Calu3 (cell line): ENCODE measurements around the gene MSI2. TPM values are rescaled to one million over a fixed set of nuclear protein-coding genes. Genes with fewer than 3 reads are reported as not detected.

Experiments used
- BruUV-seq: library from RNA; stranded (reverse); fragments of 400-500 nt; replicated peaks from 2 replicates; lab custom pipeline; 2021; lab: Mats Ljungman, UMichigan
- CTCF ChIA-PET: fragments of 300-600 bp; sonication (Branson Sonifier 250); formaldehyde crosslinking; loops from one replicate; lab custom pipeline; 2022; ENCODE audit warnings: antibody characterized with exemption; lab: Charles Lee
- DNase-seq: peaks from one replicate; pipeline ENCODE4 v3.0.0; 2022
- H3K27ac Mint-ChIP-seq: one replicate; pipeline ENCODE4 v1.8.0; 2022; ENCODE audit warnings: mixed read lengths; ENCODE audit not compliant: unreplicated experiment
- H3K27me3 Mint-ChIP-seq: one replicate; pipeline ENCODE4 v1.8.0; 2022; ENCODE audit warnings: mixed read lengths; ENCODE audit not compliant: unreplicated experiment
- H3K36me3 Mint-ChIP-seq: one replicate; pipeline ENCODE4 v1.8.0; 2022; ENCODE audit warnings: mild to moderate bottlenecking, moderate library complexity, mixed read lengths; ENCODE audit not compliant: insufficient read depth, unreplicated experiment
- H3K4me1 Mint-ChIP-seq: one replicate; pipeline ENCODE4 v1.8.0; 2022; ENCODE audit warnings: mild to moderate bottlenecking, low read depth, mixed read lengths; ENCODE audit not compliant: unreplicated experiment
- H3K4me3 Mint-ChIP-seq: one replicate; pipeline ENCODE4 v1.8.0; 2022; ENCODE audit warnings: mild to moderate bottlenecking, low read depth, moderate library complexity, mixed read lengths; ENCODE audit not compliant: unreplicated experiment
- H3K9me3 Mint-ChIP-seq: one replicate; pipeline ENCODE4 v1.8.0; 2022; ENCODE audit warnings: low read depth, mixed read lengths; ENCODE audit not compliant: unreplicated experiment
- CTCF ChIP-seq: fragments of 200-600 bp; IDR thresholded peaks from one replicate; pipeline ENCODE4 v1.8.0; 2022; ENCODE audit warnings: antibody characterized with exemption; ENCODE audit not compliant: unreplicated experiment
- intact Hi-C: fragments of 100-400 bp; cut with micrococcal nuclease; formaldehyde crosslinking; loops from one replicate; pipeline ENCODE4 v1.10.0; 2022; ENCODE audit not compliant: unreplicated experiment
- total RNA-seq: library from RNA; stranded (reverse); gene quantifications from 2 replicates; pipeline ENCODE4 v1.2.3, GENCODE V29; 2022

Gene MSI2
- total RNA-seq, 1 experiment from 2014 or later: 66.4 TPM

GRCh38 chr17:57360266-57360665 lies 103.9 kb downstream of the MSI2 start:
- no peaks in the 10 kb centered on the region for H3K9me3 Mint-ChIP-seq
- H3K36me3 Mint-ChIP-seq: peaks cover 8% of the 10 kb centered on the region
- TF ChIP-seq CTCF: no peak
- H3K27ac Mint-ChIP-seq: no peak overlapping the region
- CTCF ChIA-PET: no interaction called here
- no peak overlapping the region for H3K4me3 Mint-ChIP-seq
- H3K4me1 Mint-ChIP-seq: peaks cover 28% of the 10 kb centered on the region
- no peaks in the 10 kb centered on the region for H3K27me3 Mint-ChIP-seq
- DNase-seq: no peak
- no TSS peak for BruUV-seq
- intact Hi-C loops: no loop called here

GRCh38 chr17:57362797-57363556 lies 106.7 kb downstream of the MSI2 start:
- no peak for TF ChIP-seq CTCF
- peaks cover 10% of the 10 kb centered on the region for H3K4me1 Mint-ChIP-seq
- CTCF ChIA-PET: interaction anchor here (0.7 kb wide), 1 partner anchor 38 kb away, joined by 4 read pairs; no protein-coding TSS in a partner anchor
- intact Hi-C loops: no loop called here
- no peaks in the 10 kb centered on the region for H3K27me3 Mint-ChIP-seq
- H3K9me3 Mint-ChIP-seq: no peaks in the 10 kb centered on the region
- no peak for DNase-seq
- H3K36me3 Mint-ChIP-seq: peaks cover 6% of the 10 kb centered on the region
- BruUV-seq: no TSS peak
- no peak overlapping the region for H3K4me3 Mint-ChIP-seq
- H3K27ac Mint-ChIP-seq: no peak overlapping the region

GRCh38 chr17:57363580-57363979 lies 107.3 kb downstream of the MSI2 start:
- CTCF ChIA-PET: interaction anchor here (0.7 kb wide), 1 partner anchor 37 kb away, joined by 4 read pairs; no protein-coding TSS in a partner anchor
- H3K36me3 Mint-ChIP-seq: peaks cover 2% of the 10 kb centered on the region
- no TSS peak for BruUV-seq
- DNase-seq: no peak
- no peak overlapping the region for H3K27ac Mint-ChIP-seq
- intact Hi-C loops: no loop called here
- no peak for TF ChIP-seq CTCF
- H3K4me1 Mint-ChIP-seq: peaks cover 8% of the 10 kb centered on the region
- no peaks in the 10 kb centered on the region for H3K27me3 Mint-ChIP-seq
- no peak overlapping the region for H3K4me3 Mint-ChIP-seq
- H3K9me3 Mint-ChIP-seq: no peaks in the 10 kb centered on the region

GRCh38 chr17:57363998-57364643 lies 107.8 kb downstream of the MSI2 start:
- intact Hi-C loops: no loop called here
- Mint-ChIP-seq H3K27ac (no peak overlapping the region), H3K4me3 (no peak overlapping the region), H3K27me3 (no peaks in the 10 kb centered on the region), H3K36me3 (peaks cover 8% of the 10 kb centered on the region), H3K4me1 (peaks cover 9% of the 10 kb centered on the region), H3K9me3 (no peaks in the 10 kb centered on the region)
- TF ChIP-seq CTCF: no peak
- BruUV-seq: no TSS peak
- CTCF ChIA-PET: no interaction called here
- DNase-seq: no peak
